ENCODE data around the gene THRB. TPM values are rescaled to one million over a fixed set of nuclear protein-coding genes. Genes with fewer than 3 reads are reported as not detected.
A peak's percentile ranks its signal among the peaks of the same experiment; 100 is the strongest.

THRB gene
- total and polyA plus RNA-seq, 10 donors = 1.00 to 26.6 (median 16.2) TPM

GRCh38 chr3:24154013-24154695 lies 340.5 kb downstream of the THRB start:
- intact Hi-C loops (cut with DNase I; ENCODE audit: low total_unique reads) = no loop called here

GRCh38 chr3:24151594-24151993 lies 343.1 kb downstream of the THRB start:
- H3K27me3 ChIP-seq (replicated peaks in 1 of 7) = no peaks in the 10 kb centered on the region
- WGBS, 5 donors = 41 to 57% (median 44%) methylated on average over 3 of the region's 3 CpGs
- no peaks in the 10 kb centered on the region for H3K36me3 ChIP-seq
- H3K4me3 ChIP-seq = no peak overlapping the region
- DNase-seq = no peak
- H3K9me3 ChIP-seq = no peaks in the 10 kb centered on the region
- H3K27ac ChIP-seq = peak overlapping the region in 1 of 8 donors; percentile 48
- TF ChIP-seq POLR2A (IDR thresholded peaks at IDR 0.05) (no peak), POLR2AphosphoS5 (IDR thresholded peaks at IDR 0.05) (no peak), CTCF (IDR thresholded peaks at IDR 0.05 in 8 of 11, conservative IDR thresholded peaks at IDR 0.05 in 3 of 11) (no peak)
- intact Hi-C loops (cut with DNase I; ENCODE audit: low total_unique reads) = no loop called here
- no peaks in the 10 kb centered on the region for H3K4me1 ChIP-seq

More at GRCh38 chr3:24154013-24154695, 340.5 kb downstream of the THRB start:
- Histone ChIP-seq H3K36me3 (no peaks in the 10 kb centered on the region), H3K4me1 (no peaks in the 10 kb centered on the region), H3K9me3 (no peaks in the 10 kb centered on the region), H3K27me3 (replicated peaks in 1 of 7) (no peaks in the 10 kb centered on the region), H3K4me3 (no peak overlapping the region), H3K27ac (no peak overlapping the region)
- 48 to 77% (median 57%) methylated on average over 2 of the region's 2 CpGs for WGBS, 5 donors
- no peak for DNase-seq
- TF ChIP-seq POLR2AphosphoS5 (IDR thresholded peaks at IDR 0.05) (no peak), CTCF (IDR thresholded peaks at IDR 0.05 in 8 of 11, conservative IDR thresholded peaks at IDR 0.05 in 3 of 11) (no peak), POLR2A (IDR thresholded peaks at IDR 0.05) (no peak)

- no peak for DNase-seq
- H3K4me3 ChIP-seq = no peak overlapping the region
- TF ChIP-seq POLR2A (IDR thresholded peaks at IDR 0.05) = no peak
- no peaks in the 10 kb centered on the region for H3K9me3 ChIP-seq
- H3K36me3 ChIP-seq = peaks cover 0 to 5% (median 0%) of the 10 kb centered on the region in 6 donors
- 80 to 85% (median 83%) methylated on average over 2 of the region's 2 CpGs for WGBS, 5 donors
- no peak overlapping the region for H3K27ac ChIP-seq
- intact Hi-C loops (cut with DNase I; ENCODE audit: low total_unique reads) = no loop called here
- H3K27me3 ChIP-seq (replicated peaks in 1 of 7) = no peaks in the 10 kb centered on the region
- no peaks in the 10 kb centered on the region for H3K4me1 ChIP-seq
These were observed 345.6 kb downstream of the THRB start for GRCh38 chr3:24149032-24149431.

- H3K36me3 ChIP-seq = peaks cover 0 to 30% (median 0%) of the 10 kb centered on the region in 6 donors
- H3K27me3 ChIP-seq (replicated peaks in 1 of 7) = no peaks in the 10 kb centered on the region
- H3K9me3 ChIP-seq = no peaks in the 10 kb centered on the region
- TF ChIP-seq CTCF (IDR thresholded peaks at IDR 0.05 in 8 of 11, conservative IDR thresholded peaks at IDR 0.05 in 3 of 11) (no peak), POLR2A (IDR thresholded peaks at IDR 0.05) (no peak), POLR2AphosphoS5 (IDR thresholded peaks at IDR 0.05) (no peak)
- 79 to 89% (median 83%) methylated on average over 11 of the region's 11 CpGs for WGBS, 5 donors
- no peak for DNase-seq
- no peaks in the 10 kb centered on the region for H3K4me1 ChIP-seq
- no peak overlapping the region for H3K4me3 ChIP-seq
- H3K27ac ChIP-seq = peak overlapping the region in 5 of 8 donors; percentile 2 to 56 (median 28)
- intact Hi-C loops (cut with DNase I; ENCODE audit: low total_unique reads) = no loop called here
These were observed 348.4 kb downstream of the THRB start for GRCh38 chr3:24145981-24146822.
